K562 (cell line): ENCODE data around the gene SLC39A13. TPM values are rescaled to one million over a fixed set of nuclear protein-coding genes. Genes with fewer than 3 reads are reported as not detected.

Experiments
- ATAC-seq: fragments of 200-7000 bp; cut with Tn5 transposase; 3 replicates; pipeline ENCODE4 v1.9.1; 2020; ENCODE audit warnings: moderate library complexity
- BruUV-seq: library from RNA; stranded (reverse); fragments of 400-500 nt; replicated peaks from 2 replicates; lab custom pipeline; 2021; lab: Mats Ljungman, UMichigan
- CTCF ChIA-PET: fragments of 300-600 bp; formaldehyde crosslinking; extraction: SDS; loops from one replicate; lab custom pipeline; 2021; ENCODE audit warnings: low intra/inter-chr PET ratio; lab: Yijun Ruan, JAX
- POLR2A ChIA-PET: fragments of 300-600, 350-650 bp; sonication (Branson Sonifier 250); formaldehyde crosslinking; extraction: SDS; loops from one replicate; lab custom pipeline; 2021; ENCODE audit warnings: antibody characterized with exemption, inconsistent platforms; lab: Yijun Ruan, JAX
- DNase-seq, 4 experiments: peaks; one replicate each; pipeline versions ENCODE4 v3.0.0 to v3.0.0-alpha.2; 2011 to 2018; ENCODE audit warnings: low spot score in 3 of 4, mixed read lengths in 3 of 4; ENCODE audit errors: extremely low read depth in 1 of 4
- FAIRE-seq: peaks from 2 replicates; lab custom pipeline; 2011; peaks lifted over from hg19 to GRCh38; lab: Jason Lieb, UNC
- H2AFZ ChIP-seq: 2 replicates; pipeline ENCODE4 v1.6.0; 2011; ENCODE audit warnings: low read depth, low read length, control low read depth, inconsistent platforms
- H3K27ac ChIP-seq: fragments of 200-600 bp; 3 replicates; pipeline ENCODE4 v1.8.0; 2011; ENCODE audit warnings: low read depth, mild to moderate bottlenecking, control low read depth, inconsistent platforms, low read length, moderate library complexity, mixed read lengths; ENCODE audit errors: extremely low read depth
- H3K27me3 ChIP-seq, 2 experiments: fragments of 300-600 bp in 1 of 2; 2 replicates in 1 of 2; 3 replicates in 1 of 2; pipeline versions ENCODE4 v1.6.0 to v1.8.0; 2011; ENCODE audit warnings: inconsistent platforms in 2 of 2, low read length in 2 of 2, mild to moderate bottlenecking in 1 of 2, mixed read lengths in 1 of 2, moderate library complexity in 1 of 2; ENCODE audit not compliant: control insufficient read depth in 2 of 2, insufficient read depth in 2 of 2
- H3K36me3 ChIP-seq: fragments of 300-600 bp; 3 replicates; pipeline ENCODE4 v1.8.0; 2011; ENCODE audit warnings: mild to moderate bottlenecking, low read length, inconsistent platforms; ENCODE audit not compliant: control insufficient read depth, insufficient read depth
- H3K4me1 ChIP-seq, 2 experiments: fragments of 200-600 bp in 1 of 2; replicated peaks in 1 of 2; 2 replicates in 1 of 2; 3 replicates in 1 of 2; pipeline versions ENCODE4 v1.5.1 to v1.8.0; 2011; ENCODE audit warnings: inconsistent platforms in 2 of 2, low read length in 2 of 2, mild to moderate bottlenecking in 1 of 2, mixed read lengths in 1 of 2, moderate library complexity in 1 of 2; ENCODE audit not compliant: control insufficient read depth in 2 of 2, insufficient read depth in 2 of 2
- H3K4me2 ChIP-seq: 2 replicates; pipeline ENCODE4 v1.6.1; 2011; ENCODE audit warnings: low read length, control low read depth, inconsistent platforms, mixed read lengths; ENCODE audit not compliant: insufficient read depth
- H3K4me3 ChIP-seq: fragments of 200-600 bp; sonication (generic), shearing (Covaris generic); 2 replicates; pipeline ENCODE4 v1.5.1; 2016; ENCODE audit warnings: control low read depth, inconsistent platforms
- H3K79me2 ChIP-seq: fragments of 200-600 bp; 3 replicates; pipeline ENCODE4 v1.8.0; 2011; ENCODE audit warnings: low read length, inconsistent platforms; ENCODE audit not compliant: control insufficient read depth, insufficient read depth
- H3K9ac ChIP-seq, 2 experiments: 2 replicates each; pipeline versions ENCODE4 v1.6.0 to v1.6.1; 2011; ENCODE audit warnings: low read depth in 2 of 2, low read length in 2 of 2, control low read depth in 1 of 2, inconsistent platforms in 1 of 2, mild to moderate bottlenecking in 1 of 2, mixed read lengths in 1 of 2; ENCODE audit not compliant: insufficient read depth in 1 of 2
- H3K9me1 ChIP-seq: one replicate; pipeline ENCODE4 v1.6.0; 2011; ENCODE audit warnings: inconsistent platforms, mild to moderate bottlenecking, low read length, moderate library complexity; ENCODE audit not compliant: control insufficient read depth, insufficient read depth
- H3K9me3 ChIP-seq: replicated peaks from 2 replicates; pipeline ENCODE4 v1.5.1; 2011; ENCODE audit warnings: low read depth, low read length, inconsistent platforms; ENCODE audit not compliant: control insufficient read depth, insufficient read depth
- H4K20me1 ChIP-seq: replicated peaks from 2 replicates; pipeline ENCODE4 v1.6.1; 2011; ENCODE audit warnings: low read length, inconsistent platforms, mixed read lengths; ENCODE audit not compliant: control insufficient read depth, insufficient read depth
- CBX5 ChIP-seq: IDR thresholded peaks from 2 replicates; pipeline ENCODE4 v1.6.1; 2014; ENCODE audit warnings: low read depth, borderline replicate concordance
- CCNT2 ChIP-seq: IDR thresholded peaks from 2 replicates; pipeline ENCODE4 v1.6.1; 2011; ENCODE audit warnings: borderline replicate concordance, low read depth, mild to moderate bottlenecking, moderate library complexity, mixed read lengths, low read length; ENCODE audit not compliant: insufficient read length; ENCODE audit errors: extremely low read depth
- CHD4 ChIP-seq: fragments of 200-600 bp; sonication (generic); IDR thresholded peaks from 3 replicates; pipeline ENCODE4 v1.6.1; 2012; ENCODE audit warnings: low read depth, mild to moderate bottlenecking, mixed read lengths, low read length, inconsistent platforms; ENCODE audit not compliant: insufficient read depth, insufficient replicate concordance, poor library complexity, severe bottlenecking
- CREBBP ChIP-seq: IDR thresholded peaks from one replicate; pipeline ENCODE4 v1.6.1; 2012; ENCODE audit warnings: low read depth, mild to moderate bottlenecking, control low read depth, inconsistent platforms, low read length
- GABPB2 ChIP-seq: fragments of 250-450 bp; sonication (Bioruptor Pico); conservative IDR thresholded peaks from 2 replicates; pipeline ENCODE4 v1.5.1; 2021; ENCODE audit warnings: mild to moderate bottlenecking
- HMBOX1 ChIP-seq: sonication (generic); IDR thresholded peaks from 2 replicates; pipeline ENCODE4 v1.6.1; 2016
- NCOA6 ChIP-seq: fragments of 450-650 bp; IDR thresholded peaks from 2 replicates; pipeline ENCODE4 v1.6.1; 2017; ENCODE audit warnings: mild to moderate bottlenecking
- NR2C2 ChIP-seq, 2 experiments: fragments of 200-800 bp in 1 of 2; sonication (Bioruptor generic) in 1 of 2; sonication (generic) in 1 of 2; formaldehyde crosslinking in 1 of 2; IDR thresholded peaks; 2 replicates each; pipeline versions ENCODE4 v1.6.1 to v1.8.0; 2016 to 2022; ENCODE audit warnings: mild to moderate bottlenecking in 1 of 2, missing compliant biosample characterization in 1 of 2, missing genetic modification characterization in 1 of 2, missing genetic modification reagents in 1 of 2
- PKNOX1 ChIP-seq: fragments of 450-650 bp; IDR thresholded peaks from 2 replicates; pipeline ENCODE4 v1.6.1; 2016
- POLR2A ChIP-seq: fragments of 450-650 bp; conservative IDR thresholded peaks from 2 replicates; pipeline ENCODE4 v1.6.1; 2016
- POLR2G ChIP-seq: fragments of 200-400 bp; formaldehyde crosslinking; IDR thresholded peaks from 2 replicates; pipeline ENCODE4 v1.6.1; 2017; ENCODE audit warnings: low read depth, mild to moderate bottlenecking, antibody characterized with exemption, low read length, moderate library complexity
- TBP ChIP-seq: optimal IDR thresholded peaks from 2 replicates; pipeline ENCODE3; 2011; ENCODE audit warnings: low read depth, low read length, improper control_type of control experiment
- TEAD1 ChIP-seq, 2 experiments: fragments of 450-650 bp in 1 of 2; sonication (generic) in 1 of 2; formaldehyde crosslinking; IDR thresholded peaks; 2 replicates each; pipeline versions ENCODE4 v1.4.0 to v1.8.0; 2020 to 2022; ENCODE audit warnings: mild to moderate bottlenecking in 2 of 2, missing genetic modification reagents in 1 of 2
- TEAD4 ChIP-seq, 2 experiments: sonication (generic) in 1 of 2; formaldehyde crosslinking in 1 of 2; IDR thresholded peaks; 2 replicates each; pipeline versions ENCODE4 v1.6.1 to v1.8.0; 2012 to 2022; ENCODE audit warnings: borderline replicate concordance in 1 of 2, inconsistent platforms in 1 of 2, low read length in 1 of 2, mild to moderate bottlenecking in 1 of 2, missing genetic modification reagents in 1 of 2
- ZNF398 ChIP-seq: fragments of 250-450 bp; sonication (Bioruptor Pico); IDR thresholded peaks from 2 replicates; pipeline ENCODE4 v1.8.0; 2021; ENCODE audit warnings: moderate library complexity, mild to moderate bottlenecking, inconsistent platforms
- ZNF511 ChIP-seq: sonication (generic); formaldehyde crosslinking; IDR thresholded peaks from 2 replicates; pipeline ENCODE4 v1.8.0; 2022; ENCODE audit warnings: mild to moderate bottlenecking, missing genetic modification reagents
- WGBS: fragments of 100-300 bp; shearing (Covaris generic); methylation state at CpG from one replicate; pipeline ENCODE4 v1.1.6; 2016; ENCODE audit warnings: low coverage, mixed read lengths; ENCODE audit not compliant: insufficient coverage; ENCODE audit errors: missing lambda C conversion rate; 5-methylcytosine and 5-hydroxymethylcytosine counted together
- in situ Hi-C: fragments of 300-500 bp; cut with MboI; formaldehyde crosslinking; loops from 4 replicates; pipeline ENCODE4 v1.15.0; 2018; ENCODE audit warnings: inconsistent platforms, mixed read lengths
- intact Hi-C: fragments of 100-400 bp; cut with micrococcal nuclease; formaldehyde crosslinking; loops from 2 replicates; pipeline ENCODE4 v1.14.2; 2022
- polyA plus RNA-seq, 8 experiments: library from polyadenylated mRNA; depleted of rRNA in 4 of 8; stranded (reverse) in 5 of 8; unstranded in 3 of 8; fragments of >200 nt; fragmentation: Nextera tagmentation in 2 of 8; fragmentation: Illumina TruSeq in 1 of 8; extraction: Ambion mirVana in 2 of 8; extraction: Trizol in 1 of 8; gene quantifications; 2 replicates each; pipeline versions ENCODE4 v1.2.1 to v1.2.3, GENCODE V29; 2011 to 2014; ENCODE audit warnings: inconsistent platforms in 1 of 8, missing spikeins in 1 of 8
- total RNA-seq, 7 experiments: library from RNA; depleted of rRNA in 6 of 7; stranded (reverse); fragments of >200 nt in 6 of 7; fragmentation: Illumina TruSeq in 2 of 7; extraction: Trizol in 2 of 7; gene quantifications; 2 replicates each; pipeline versions ENCODE4 v1.2.1 to v1.2.3, GENCODE V29; 2011 to 2021; ENCODE audit warnings: low replicate concordance in 1 of 7

The SLC39A13 gene
- total and polyA plus RNA-seq, 9 of the 15 experiments (the other 6 are each of a cell fraction or from before 2014, with no cell fraction given): 0.17 to 15.9 (median 3.2) TPM

- no peak overlapping the region for H3K27ac ChIP-seq
- H3K27me3 ChIP-seq: no peaks in the 10 kb centered on the region
- in situ Hi-C loops: no loop called here
- peaks cover 50% of the 10 kb centered on the region for H3K36me3 ChIP-seq
- intact Hi-C loops: no loop called here
- DNase-seq (no peak), FAIRE-seq (no peak), ATAC-seq (peak; percentile 1; the same call in 1 of the 3 replicates)
- H3K9ac ChIP-seq: 0 out of 4 replicates have a peak overlapping the region, but pooled peaks of 1 of the 2 experiments have one; percentile 48
- H3K4me3 ChIP-seq: no peak overlapping the region
- no peaks in the 10 kb centered on the region for H3K79me2 ChIP-seq
- ChIA-PET CTCF (no interaction called here), POLR2A (interaction anchor here (0.6 to 2.1 kb wide), 8 partner anchors 9 to 160 kb away, joined by 3 to 16 read pairs (median 3); partner anchors contain the start of genes NR1H3, PSMC3 and SLC39A13)
- H4K20me1 ChIP-seq: peaks cover 9% of the 10 kb centered on the region; the same call in 1 of the 2 replicates
- H3K9me1 ChIP-seq: peaks cover 10% of the 10 kb centered on the region
- H3K4me2 ChIP-seq: no peak overlapping the region
- H2AFZ ChIP-seq: no peak overlapping the region
- no peaks in the 10 kb centered on the region for H3K9me3 ChIP-seq
- BruUV-seq: no TSS peak
- TF ChIP-seq POLR2A: peak; percentile 31; the same call in 1 of the 2 replicates
- no peak for TF ChIP-seq NR2C2 (CRISPR knock-in tag; IDR thresholded peaks at IDR 0.05)
- no peak for TF ChIP-seq NR2C2 (tag; IDR thresholded peaks at IDR 0.05)
- TF ChIP-seq HMBOX1: no peak
- TF ChIP-seq NCOA6: no peak
- peak; percentile 64 for TF ChIP-seq POLR2G
- TF ChIP-seq PKNOX1: no peak
- TF ChIP-seq TEAD1 (CRISPR knock-in tag; IDR thresholded peaks at IDR 0.05): no peak
- TF ChIP-seq ZNF398 (CRISPR knock-in tag): no peak
- no peak for TF ChIP-seq CHD4
- TF ChIP-seq CBX5: no peak
- TF ChIP-seq TBP: no peak
- TF ChIP-seq GABPB2 (CRISPR knock-in tag): no peak
- TF ChIP-seq TEAD4 (IDR thresholded peaks at IDR 0.05; ENCODE audit: low read length): no peak
- no peak for TF ChIP-seq TEAD4 (CRISPR knock-in tag; IDR thresholded peaks at IDR 0.05; ENCODE audit: borderline replicate concordance)
- no peak for TF ChIP-seq ZNF511 (CRISPR knock-in tag)
- no peak for TF ChIP-seq CCNT2
- no peak for TF ChIP-seq CREBBP
- peaks cover 0 to 43% of the 10 kb centered on the region in 2 experiments; a peak in 2 of 5 replicates for H3K4me1 ChIP-seq
- 93% methylated on average over 5 of the region's 6 CpGs for WGBS
Observed at GRCh38 chr11:47417712-47418111, 9.3 kb downstream of the SLC39A13 start.
